HCT116 (cell line): ENCODE results near the gene INTS6. TPM values are rescaled to one million over a fixed set of nuclear protein-coding genes. Genes with fewer than 3 reads are reported as not detected.

Experiments used
- ATAC-seq: fragments of 200-7000 bp; cut with Tn5 transposase; 2 replicates; pipeline ENCODE4 v1.9.1; 2020; ENCODE audit warnings: mild to moderate bottlenecking, moderate library complexity
- BruUV-seq: library from RNA; stranded (reverse); fragments of 400-500 nt; replicated peaks from 2 replicates; lab custom pipeline; 2021; lab: Mats Ljungman, UMichigan
- CTCF ChIA-PET: fragments of 300-600 bp; sonication (Branson Sonifier 250); formaldehyde crosslinking; loops from one replicate; lab custom pipeline; 2021; ENCODE audit warnings: antibody characterized with exemption; lab: Charles Lee
- POLR2A ChIA-PET: fragments of 300-600, 350-600 bp; sonication (Branson Sonifier 250); formaldehyde crosslinking; loops from one replicate; lab custom pipeline; 2021; ENCODE audit warnings: antibody characterized with exemption; lab: Charles Lee
- RAD21 ChIA-PET, 2 experiments: fragments of 300-600 bp; sonication (Branson Sonifier 250); formaldehyde crosslinking; loops; one replicate each; lab custom pipeline; 2023; ENCODE audit warnings: low total read pairs in 2 of 2; ENCODE audit not compliant: uncharacterized antibody in 2 of 2, unreplicated experiment in 2 of 2, low non-redundant PET in 1 of 2; lab: Charles Lee
- DNase-seq: peaks from one replicate; pipeline ENCODE4 v3.0.0-alpha.2; 2010; ENCODE audit warnings: low read depth, low spot score
- H2AFZ ChIP-seq: fragments of 200-600 bp; shearing (Covaris generic), sonication (generic); 2 replicates; pipeline ENCODE4 v1.6.1; 2017; ENCODE audit warnings: low read depth, mixed run types, mixed read lengths, antibody characterized with exemption, low read length; ENCODE audit not compliant: poor library complexity, severe bottlenecking
- H3K27ac ChIP-seq: 2 replicates; pipeline ENCODE4 v1.5.1; 2012; ENCODE audit warnings: low read depth, low read length
- H3K27me3 ChIP-seq: fragments of 200-600 bp; sonication (generic); 2 replicates; pipeline ENCODE4 v1.6.1; 2016; ENCODE audit warnings: mixed run types, low read length, mixed read lengths; ENCODE audit not compliant: insufficient read depth
- H3K36me3 ChIP-seq, 2 experiments: fragments of 200-500 bp in 1 of 2; fragments of 200-600 bp in 1 of 2; sonication (Bioruptor generic) in 1 of 2; sonication (generic) in 1 of 2; 2 replicates each; pipeline versions ENCODE4 v1.5.1 to v1.6.1; 2014 to 2016; ENCODE audit warnings: low read length in 2 of 2, inconsistent platforms in 1 of 2, mixed read lengths in 1 of 2, mixed run types in 1 of 2; ENCODE audit not compliant: insufficient read depth in 2 of 2, control insufficient read depth in 1 of 2
- H3K4me1 ChIP-seq, 2 experiments: fragments of 200-600 bp in 1 of 2; sonication (generic) in 1 of 2; 2 replicates each; pipeline versions ENCODE4 v1.5.1 to v1.6.1; 2012 to 2017; ENCODE audit warnings: low read length in 2 of 2, inconsistent platforms in 1 of 2, mild to moderate bottlenecking in 1 of 2, mixed read lengths in 1 of 2, mixed run types in 1 of 2, moderate library complexity in 1 of 2; ENCODE audit not compliant: insufficient read depth in 2 of 2, control insufficient read depth in 1 of 2
- H3K4me2 ChIP-seq: fragments of 200-600 bp; sonication (generic); 2 replicates; pipeline ENCODE4 v1.6.1; 2017; ENCODE audit warnings: mixed run types, low read length, mixed read lengths
- H3K4me3 ChIP-seq, 2 experiments: fragments of 200-600 bp in 1 of 2; sonication (generic) in 1 of 2; replicated peaks in 1 of 2; 2 replicates each; pipeline ENCODE4 v1.5.1; 2011 to 2016; ENCODE audit warnings: low read length in 2 of 2, control low read depth in 1 of 2, low read depth in 1 of 2, mild to moderate bottlenecking in 1 of 2, mixed read lengths in 1 of 2, mixed run types in 1 of 2
- H3K79me2 ChIP-seq: fragments of 200-600 bp; sonication (generic); 2 replicates; pipeline ENCODE4 v1.6.1; 2017; ENCODE audit warnings: mild to moderate bottlenecking, mixed run types, low read length, moderate library complexity, mixed read lengths; ENCODE audit not compliant: insufficient read depth
- H3K9ac ChIP-seq: fragments of 200-600 bp; sonication (generic); 2 replicates; pipeline ENCODE4 v1.6.1; 2016; ENCODE audit warnings: low read length, mixed read lengths
- H3K9me2 ChIP-seq: fragments of 200-600 bp; sonication (generic), shearing (Covaris generic); 2 replicates; pipeline ENCODE4 v1.6.1; 2017; ENCODE audit warnings: mixed run types, mild to moderate bottlenecking, moderate library complexity; ENCODE audit not compliant: insufficient read depth
- H3K9me3 ChIP-seq, 2 experiments: fragments of 200-500 bp in 1 of 2; fragments of 200-600 bp in 1 of 2; sonication (Bioruptor generic) in 1 of 2; sonication (generic) in 1 of 2; 2 replicates each; pipeline ENCODE4 v1.6.1; 2014 to 2017; ENCODE audit warnings: low read length in 2 of 2, mixed read lengths in 2 of 2, inconsistent platforms in 1 of 2, low read depth in 1 of 2, mild to moderate bottlenecking in 1 of 2, mixed run types in 1 of 2, moderate library complexity in 1 of 2; ENCODE audit not compliant: control insufficient read depth in 1 of 2, insufficient read depth in 1 of 2
- H4K20me1 ChIP-seq: fragments of 200-600 bp; sonication (generic), shearing (Covaris generic); 2 replicates; pipeline ENCODE4 v1.6.1; 2017; ENCODE audit warnings: mixed run types, mild to moderate bottlenecking, moderate library complexity; ENCODE audit not compliant: insufficient read depth
- ELF1 ChIP-seq: IDR thresholded peaks from 2 replicates; pipeline ENCODE4 v1.6.1; 2012; ENCODE audit warnings: low read depth, borderline replicate concordance
- EZH2phosphoT487 ChIP-seq: fragments of 200-600 bp; IDR thresholded peaks from 2 replicates; pipeline ENCODE4 v1.6.1; 2018; ENCODE audit warnings: antibody characterized with exemption, borderline replicate concordance
- POLR2AphosphoS5 ChIP-seq: IDR thresholded peaks from 2 replicates; pipeline ENCODE4 v1.6.1; 2011; ENCODE audit warnings: mild to moderate bottlenecking, low read depth, low read length, moderate library complexity
- SIN3A ChIP-seq: IDR thresholded peaks from 2 replicates; pipeline ENCODE4 v1.6.1; 2012; ENCODE audit warnings: low read depth
- SP1 ChIP-seq: IDR thresholded peaks from 2 replicates; pipeline ENCODE4 v1.6.1; 2012; ENCODE audit warnings: low read depth
- TCF7L2 ChIP-seq: IDR thresholded peaks from 2 replicates; pipeline ENCODE4 v1.7.0; 2011; ENCODE audit warnings: borderline replicate concordance, inconsistent platforms; ENCODE audit not compliant: insufficient read depth, insufficient read length; ENCODE audit errors: extremely low read depth
- YY1 ChIP-seq: IDR thresholded peaks from 2 replicates; pipeline ENCODE4 v1.6.1; 2011; ENCODE audit warnings: low read length, low read depth, moderate library complexity, mild to moderate bottlenecking; ENCODE audit not compliant: insufficient replicate concordance; ENCODE audit errors: extremely low read depth
- ZBTB33 ChIP-seq: IDR thresholded peaks from 2 replicates; pipeline ENCODE4 v1.6.1; 2011; ENCODE audit warnings: mild to moderate bottlenecking, low read length, moderate library complexity; ENCODE audit not compliant: insufficient replicate concordance; ENCODE audit errors: extremely low read depth
- intact Hi-C: fragments of 100-400 bp; cut with micrococcal nuclease; formaldehyde crosslinking; loops from 2 replicates; pipeline ENCODE4 v1.10.0; 2022
- total RNA-seq: library from RNA; stranded (reverse); gene quantifications from one replicate; pipeline ENCODE4 v1.2.1, GENCODE V29; 2021; ENCODE audit not compliant: unreplicated experiment

The INTS6 gene
- total RNA-seq, 1 experiment from 2014 or later, result 44.7 TPM

- Histone ChIP-seq H3K36me3 (peaks cover 0 to 10% of the 10 kb centered on the region in 2 experiments; a peak in 2 of 4 replicates), H3K4me2 (no peak overlapping the region), H2AFZ (no peak overlapping the region), H4K20me1 (no peaks in the 10 kb centered on the region), H3K4me1 (peaks cover 6 to 10% of the 10 kb centered on the region in 2 experiments; a peak in 3 of 4 replicates), H3K9me3 (peaks cover 0 to 3% of the 10 kb centered on the region in 2 experiments; a peak in 2 of 4 replicates)
- ATAC-seq, result no peak
- BruUV-seq, result no TSS peak
- CTCF ChIA-PET, result no interaction called here
- TF ChIP-seq ELF1, result no peak
- no peak for TF ChIP-seq YY1
- TF ChIP-seq POLR2AphosphoS5, result no peak
- no peak for TF ChIP-seq TCF7L2
- TF ChIP-seq ZBTB33, result no peak
- TF ChIP-seq EZH2phosphoT487, result no peak
- no peak for TF ChIP-seq SIN3A
- no peak for TF ChIP-seq SP1
- TF ChIP-seq, all 23 proteins: peak for 0
- H3K79me2 ChIP-seq, result no peaks in the 10 kb centered on the region
- DNase-seq, result no peak
- H3K9me2 ChIP-seq, result no peaks in the 10 kb centered on the region
- H3K27ac ChIP-seq, result no peak overlapping the region
- ChIA-PET RAD21 (no interaction called here), POLR2A (no interaction called here)
- H3K9ac ChIP-seq, result no peak overlapping the region
- no peaks in the 10 kb centered on the region for H3K27me3 ChIP-seq
- H3K4me3 ChIP-seq, result no peak overlapping the region
- intact Hi-C loops, result no loop called here
These were observed 4.4 kb upstream of the INTS6 start for GRCh38 chr13:51457086-51457815.
